Stimulated activated CD8-positive, alpha-beta memory T cell treated with anti-CD3 and anti-CD28 coated beads, Interleukin-4, amount 100 ng/mL, for 24 hours (primary cell): Measurements from ENCODE around the gene NR6A1.

ENCODE experiments used
- DNase-seq: peaks from one replicate; pipeline ENCODE4 v3.0.0-alpha.2; 2020; ENCODE audit warnings: low read depth

Gene NR6A1

GRCh38 chr9:124526174-124526573 lies 244.9 kb downstream of the NR6A1 start:
- DNase-seq: no peak

- DNase-seq: no peak
These were observed 248.7 kb downstream of the NR6A1 start for GRCh38 chr9:124522121-124523098.

GRCh38 chr9:124521142-124521541 lies 250.0 kb downstream of the NR6A1 start:
- DNase-seq: no peak

GRCh38 chr9:124520206-124520596 lies 250.9 kb downstream of the NR6A1 start:
- DNase-seq: no peak

GRCh38 chr9:124518116-124518515 lies 253.0 kb downstream of the NR6A1 start:
- no peak for DNase-seq

GRCh38 chr9:124517600-124517999 lies 253.5 kb downstream of the NR6A1 start:
- DNase-seq: no peak

GRCh38 chr9:124514874-124515273 lies 256.2 kb downstream of the NR6A1 start:
- DNase-seq: no peak

- no peak for DNase-seq
These were observed 257.0 kb downstream of the NR6A1 start for GRCh38 chr9:124514125-124514524.

- no peak for DNase-seq
These were observed 257.6 kb downstream of the NR6A1 start for GRCh38 chr9:124513376-124513994.

GRCh38 chr9:124512806-124513204 lies 258.3 kb downstream of the NR6A1 start:
- DNase-seq: no peak

GRCh38 chr9:124511891-124512805 lies 259.0 kb downstream of the NR6A1 start:
- no peak for DNase-seq

GRCh38 chr9:124511426-124511840 lies 259.7 kb downstream of the NR6A1 start:
- DNase-seq: no peak

- DNase-seq: no peak
These were observed 260.3 kb downstream of the NR6A1 start for GRCh38 chr9:124510650-124511425.

- no peak for DNase-seq
These were observed 263.2 kb downstream of the NR6A1 start for GRCh38 chr9:124507880-124508423.

GRCh38 chr9:124506931-124507879 lies 263.9 kb downstream of the NR6A1 start, which contains the start of gene NR5A1:
NR5A1 (minus strand) TSS chr9:124507399; CDS start chr9:124503395, 4,004 bp downstream.
- DNase-seq: no peak

GRCh38 chr9:124506433-124506832 lies 264.7 kb downstream of the NR6A1 start:
- no peak for DNase-seq

- no peak for DNase-seq
These were observed 265.2 kb downstream of the NR6A1 start for GRCh38 chr9:124505901-124506346.

GRCh38 chr9:124505006-124505900 lies 265.9 kb downstream of the NR6A1 start:
- DNase-seq: no peak
